K562 (cell line): ENCODE data around the gene KRI1.

ENCODE experiments used
- AFF1 ChIP-seq, 2 experiments: fragments of 450-650 bp; IDR thresholded peaks; 2 replicates each; pipeline ENCODE4 v1.6.1; 2018; ENCODE audit warnings: mild to moderate bottlenecking in 2 of 2, low read depth in 1 of 2; ENCODE audit not compliant: partially characterized antibody in 2 of 2
- ATF3 ChIP-seq, 2 experiments: fragments of 450-650 bp in 1 of 2; sonication (generic) in 1 of 2; formaldehyde crosslinking in 1 of 2; IDR thresholded peaks in 1 of 2; conservative IDR thresholded peaks in 1 of 2; 2 replicates each; pipeline versions ENCODE4 v1.6.1 to v1.8.1; 2016 to 2023; ENCODE audit warnings: mild to moderate bottlenecking in 2 of 2, moderate library complexity in 2 of 2, inconsistent platforms in 1 of 2, missing genetic modification reagents in 1 of 2
- BRCA1 ChIP-seq, 2 experiments: fragments of 450-650 bp in 1 of 2; sonication (generic) in 1 of 2; formaldehyde crosslinking in 1 of 2; IDR thresholded peaks; 2 replicates each; pipeline versions ENCODE4 v1.5.0 to v1.6.1; 2017 to 2020; ENCODE audit warnings: mild to moderate bottlenecking in 1 of 2, missing genetic modification reagents in 1 of 2
- CEBPB ChIP-seq: fragments of 450-650 bp; IDR thresholded peaks from 2 replicates; pipeline ENCODE4 v1.6.1; 2016; ENCODE audit warnings: missing genetic modification characterization, missing compliant biosample characterization
- CHD4 ChIP-seq: fragments of 200-600 bp; sonication (generic); IDR thresholded peaks from 3 replicates; pipeline ENCODE4 v1.6.1; 2012; ENCODE audit warnings: low read depth, mild to moderate bottlenecking, mixed read lengths, low read length, inconsistent platforms; ENCODE audit not compliant: insufficient read depth, insufficient replicate concordance, poor library complexity, severe bottlenecking
- ELF1 ChIP-seq: fragments of 200-800 bp; sonication (Bioruptor generic); IDR thresholded peaks from 2 replicates; pipeline ENCODE4 v1.6.1; 2016; ENCODE audit warnings: missing genetic modification characterization, missing compliant biosample characterization
- EP300 ChIP-seq: IDR thresholded peaks from 2 replicates; pipeline ENCODE4 v1.6.1; 2012; ENCODE audit warnings: low read length, improper control_type of control experiment
- HBP1 ChIP-seq: fragments of 450-650 bp; formaldehyde crosslinking; IDR thresholded peaks from 2 replicates; pipeline ENCODE4 v1.4.0; 2022; ENCODE audit warnings: missing genetic modification characterization
- POLR2AphosphoS5 ChIP-seq: IDR thresholded peaks from 2 replicates; pipeline ENCODE4 v1.6.1; 2011; ENCODE audit warnings: mild to moderate bottlenecking, low read depth, low read length, moderate library complexity; ENCODE audit not compliant: control insufficient read depth, insufficient read depth
- RAD21 ChIP-seq, 2 experiments: fragments of 250-450 bp in 1 of 2; fragments of 450-650 bp in 1 of 2; sonication (Bioruptor Pico) in 1 of 2; formaldehyde crosslinking in 1 of 2; IDR thresholded peaks in 1 of 2; conservative IDR thresholded peaks in 1 of 2; 2 replicates each; pipeline versions ENCODE4 v1.4.0 to v1.8.0; 2020 to 2022; ENCODE audit warnings: mild to moderate bottlenecking in 2 of 2, moderate library complexity in 1 of 2
- RNF2 ChIP-seq: sonication (generic); IDR thresholded peaks from 2 replicates; pipeline ENCODE4 v1.6.1; 2016
- ZFP91 ChIP-seq: sonication (generic); formaldehyde crosslinking; IDR thresholded peaks from 2 replicates; pipeline ENCODE4 v1.8.0; 2022; ENCODE audit warnings: mild to moderate bottlenecking, missing genetic modification reagents
- ZFX ChIP-seq: sonication (generic); formaldehyde crosslinking; IDR thresholded peaks from 2 replicates; pipeline ENCODE4 v1.8.0; 2022; ENCODE audit warnings: mild to moderate bottlenecking, missing genetic modification reagents, moderate library complexity

GRCh38 chr19:10582091-10582490, 16.3 kb upstream of the KRI1 start:
- TF ChIP-seq HBP1 (CRISPR knock-in tag) (no peak), BRCA1 (IDR thresholded peaks at IDR 0.05) (no peak), BRCA1 (CRISPR knock-in tag; IDR thresholded peaks at IDR 0.05) (no peak), CEBPB (tag) (no peak), ATF3 (IDR thresholded peaks at IDR 0.05) (no peak), ATF3 (CRISPR knock-in tag; conservative IDR thresholded peaks at IDR 0.05) (no peak), ELF1 (no peak), EP300 (no peak), ZFX (CRISPR knock-in tag) (no peak), ZFP91 (CRISPR knock-in tag) (no peak), RNF2 (no peak), AFF1 (IDR thresholded peaks at IDR 0.05; ENCODE audit: low read depth in 1 of 2, partially characterized antibody in 2 of 2) (no peak), CHD4 (no peak), RAD21 (CRISPR knock-in tag; conservative IDR thresholded peaks at IDR 0.05 in 1 of 2, IDR thresholded peaks at IDR 0.05 in 1 of 2) (no peak), POLR2AphosphoS5 (no peak)
